Left forelimb (tissue), 1 donor: Measurements from ENCODE around the gene GJC1.
"Not testable (repeated sequence)": the region's sequence is repeated elsewhere in the genome, so short reads cannot be mapped to it uniquely, and the experiment has no call there.

ENCODE experiments used
- DNase-seq: peaks from one replicate; pipeline ENCODE4 v3.0.0-alpha.2; 2018; ENCODE audit warnings: low spot score

The GJC1 gene

DNA sequence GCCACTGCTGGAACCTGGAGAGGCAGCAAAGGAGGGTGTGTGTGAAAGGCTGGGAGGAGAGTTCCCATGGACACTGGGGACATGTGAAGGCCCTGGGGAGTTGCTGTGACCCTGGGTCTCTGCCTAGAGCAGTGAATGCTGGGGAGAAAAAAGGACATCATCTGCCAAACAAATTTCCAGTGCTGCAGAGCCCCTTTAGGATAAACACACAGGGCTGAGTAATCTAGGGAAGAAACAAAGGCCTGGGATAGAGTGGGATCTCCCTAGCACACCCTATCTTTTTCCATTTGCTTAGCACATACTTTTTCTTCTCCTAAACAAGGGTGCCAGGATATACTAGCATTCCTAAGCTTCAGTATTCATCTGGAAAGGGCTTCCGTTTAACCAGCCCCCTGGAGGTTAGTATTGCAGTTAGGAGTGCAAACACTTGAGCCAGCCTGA lies 14.3 kb upstream of the GJC1 start:
- DNase-seq = no peak

GRCh38 chr17:44842748-44843147 lies 12.7 kb upstream of the GJC1 start:
- DNase-seq = no peak

DNA sequence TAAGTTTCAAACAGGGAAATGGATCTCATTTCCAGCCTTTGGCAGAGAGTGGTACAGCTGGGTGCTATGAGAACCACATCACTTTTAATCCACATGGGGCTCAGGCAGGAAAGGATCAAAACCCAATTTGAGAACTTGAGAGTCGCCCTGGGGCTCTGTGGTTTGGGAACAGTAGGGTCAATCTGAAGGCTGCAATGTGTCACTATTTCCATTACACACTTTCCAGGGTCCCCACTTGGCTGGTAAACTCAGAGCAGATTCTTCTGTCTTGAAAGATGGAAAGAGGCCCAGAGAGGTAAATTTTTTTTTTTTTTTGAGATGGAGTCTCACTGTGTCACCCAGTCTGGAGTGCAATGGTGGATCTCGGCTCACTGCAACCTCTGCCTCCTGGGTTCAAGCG lies 10.8 kb upstream of the GJC1 start:
- no peak for DNase-seq

GRCh38 chr17:44840274-44840673 lies 10.2 kb upstream of the GJC1 start:
- DNase-seq = no peak

DNA sequence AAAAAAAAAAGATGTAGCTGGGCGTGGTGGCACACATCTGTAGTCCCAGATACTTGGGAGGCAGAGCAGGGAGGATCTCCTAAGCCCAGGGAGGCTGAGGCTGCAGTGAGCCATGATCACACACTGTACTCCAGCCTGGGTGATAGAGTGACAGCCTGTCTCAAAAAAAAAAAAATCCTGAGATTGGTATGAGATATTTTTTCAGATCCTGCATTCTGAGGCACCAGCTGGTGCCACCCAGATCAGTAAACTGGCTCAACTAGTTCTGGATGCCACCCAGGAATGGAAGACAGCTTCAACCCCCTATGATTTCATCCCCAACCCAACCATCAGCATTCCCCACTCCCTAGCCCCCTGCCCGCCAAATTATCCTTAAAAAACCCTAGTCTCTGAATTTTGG lies 7.1 kb upstream of the GJC1 start:
- DNase-seq = no peak

- DNase-seq = no peak
Measured at GRCh38 chr17:44832805-44833204, 2.7 kb upstream of the GJC1 start.

GRCh38 chr17:44831371-44831770 lies 1.3 kb upstream of the GJC1 start:
- no peak for DNase-seq

DNA sequence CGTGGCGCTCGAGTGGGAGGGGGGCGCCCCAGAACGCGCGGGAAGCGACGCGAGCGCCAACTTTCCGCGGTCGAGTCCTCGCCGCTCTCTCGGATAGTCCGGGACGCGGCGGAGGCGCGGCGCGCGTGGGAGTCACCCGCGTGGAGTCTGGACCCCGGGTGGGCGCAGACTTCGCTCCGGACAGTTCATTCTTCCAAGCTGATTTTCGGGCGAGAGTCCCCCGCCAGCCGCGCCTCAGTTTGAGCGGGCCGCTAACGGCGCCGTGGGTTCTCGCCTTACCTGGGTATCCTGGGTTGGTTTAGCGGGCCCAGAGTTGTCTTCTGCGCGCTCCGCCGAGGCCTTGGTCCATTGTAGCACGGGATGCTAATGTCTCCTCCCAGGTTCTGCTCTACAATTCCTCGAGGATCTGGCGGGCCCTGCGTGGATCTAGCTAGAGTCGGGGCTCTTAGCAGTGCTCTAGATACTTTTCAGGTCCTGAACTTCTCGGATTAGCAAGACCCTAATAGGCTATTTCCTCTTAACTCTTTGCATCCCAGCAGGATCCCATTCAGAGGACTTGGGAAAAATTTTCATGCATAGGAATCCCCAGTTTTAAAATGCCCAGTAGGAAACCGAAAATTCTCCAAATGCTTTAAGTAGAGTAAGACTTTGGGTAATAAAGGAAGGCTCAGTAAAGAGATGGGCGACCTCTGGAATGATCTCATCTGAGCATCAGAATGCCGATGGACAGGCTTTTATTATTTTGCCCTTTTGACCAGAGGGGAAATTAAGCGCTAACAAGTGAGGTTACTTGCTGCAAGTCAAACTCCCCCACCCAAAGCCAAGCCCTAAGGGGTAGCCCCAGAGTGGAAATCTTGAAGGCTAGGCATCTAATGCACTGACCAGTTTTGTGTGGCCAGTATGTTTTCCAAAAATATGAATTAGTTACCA lies 537 bp upstream of the GJC1 start:
- DNase-seq = no peak

GRCh38 chr17:44828919-44829522 lies 1.1 kb downstream of the GJC1 start:
- DNase-seq = no peak

- no peak for DNase-seq
Measured at GRCh38 chr17:44827863-44828262, 2.2 kb downstream of the GJC1 start.

GRCh38 chr17:44826123-44826790 lies 3.8 kb downstream of the GJC1 start:
- DNase-seq = no peak

GRCh38 chr17:44825236-44825635 lies 4.9 kb downstream of the GJC1 start:
- DNase-seq = not testable (repeated sequence)

- no peak for DNase-seq
Measured at GRCh38 chr17:44820631-44821212, 9.4 kb downstream of the GJC1 start.

GRCh38 chr17:44818508-44818907 lies 11.6 kb downstream of the GJC1 start:
- DNase-seq = not testable (repeated sequence)

DNA sequence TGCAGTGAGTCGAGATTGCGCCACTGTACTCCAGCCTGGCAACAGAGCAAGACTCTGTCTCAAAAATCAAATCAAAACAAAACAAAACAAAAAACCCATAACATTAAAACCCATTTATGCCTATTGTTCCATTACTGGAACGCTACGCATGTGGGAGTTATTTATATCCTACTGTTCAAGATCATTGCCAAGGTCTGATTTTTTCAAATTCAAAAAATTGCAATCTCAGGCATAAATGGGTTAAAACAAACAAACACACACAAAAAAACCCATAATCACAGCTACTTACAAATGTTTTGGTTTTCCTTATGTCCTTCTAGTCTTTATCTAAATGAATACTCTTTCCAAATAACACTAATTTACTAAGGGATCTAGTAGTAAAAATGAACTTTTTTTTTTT lies 17.8 kb downstream of the GJC1 start:
- DNase-seq = no peak

GRCh38 chr17:44808656-44809388 lies 21.3 kb downstream of the GJC1 start:
- DNase-seq = not testable (repeated sequence)

DNA sequence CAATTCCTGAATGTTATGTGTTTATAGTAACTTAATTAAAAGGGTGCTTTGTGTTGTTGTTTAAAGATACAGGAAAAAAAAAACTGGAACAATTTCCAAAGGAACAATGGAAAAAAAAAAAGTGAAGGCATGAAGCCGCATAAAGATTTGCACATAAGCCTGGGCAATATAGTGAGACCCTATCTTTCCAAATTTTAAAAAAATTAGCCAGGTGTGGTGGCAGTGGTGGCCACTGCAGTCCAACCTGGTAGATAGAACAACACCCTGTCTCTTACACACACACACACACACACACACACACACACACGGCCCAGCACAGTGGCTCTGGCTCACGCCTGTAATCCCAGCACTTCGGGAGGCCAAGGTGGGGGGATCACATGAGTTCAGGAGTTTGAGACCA lies 21.9 kb downstream of the GJC1 start:
- no peak for DNase-seq

GRCh38 chr17:44807817-44808155 lies 22.3 kb downstream of the GJC1 start:
- no peak for DNase-seq

DNA sequence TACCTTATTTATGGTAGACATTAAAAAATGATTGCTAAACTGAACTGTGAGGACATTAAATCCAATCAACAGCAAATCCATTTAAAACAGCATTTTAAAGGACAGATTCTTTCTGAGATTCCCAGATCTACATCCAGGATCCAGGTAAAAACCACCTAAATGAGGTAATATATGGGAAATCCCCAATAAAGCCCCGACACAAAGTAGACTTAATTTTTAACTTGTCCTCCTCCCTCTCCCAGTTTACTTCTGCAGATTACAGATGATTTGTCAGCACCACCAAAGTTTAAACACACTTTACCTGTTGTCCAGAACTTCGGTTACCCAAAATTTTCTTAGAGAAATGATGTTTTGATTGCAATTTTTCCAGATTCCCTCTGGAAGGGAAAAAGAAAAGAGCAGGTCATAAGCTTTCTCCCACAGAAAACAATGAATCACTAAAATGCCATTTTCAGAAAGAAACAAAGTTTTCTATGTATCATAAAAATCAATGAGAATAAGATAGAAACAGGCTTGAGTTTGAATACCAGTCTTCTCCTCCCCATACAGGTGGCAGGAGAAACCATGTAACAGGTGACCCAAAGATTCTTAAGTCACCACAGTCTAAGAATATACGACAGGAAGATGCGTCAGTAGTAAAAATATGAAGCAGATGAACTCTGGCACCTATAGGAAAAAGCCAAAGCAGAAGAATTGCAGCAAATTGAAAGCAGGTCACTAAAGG lies 22.8 kb downstream of the GJC1 start:
- DNase-seq = no peak

DNA sequence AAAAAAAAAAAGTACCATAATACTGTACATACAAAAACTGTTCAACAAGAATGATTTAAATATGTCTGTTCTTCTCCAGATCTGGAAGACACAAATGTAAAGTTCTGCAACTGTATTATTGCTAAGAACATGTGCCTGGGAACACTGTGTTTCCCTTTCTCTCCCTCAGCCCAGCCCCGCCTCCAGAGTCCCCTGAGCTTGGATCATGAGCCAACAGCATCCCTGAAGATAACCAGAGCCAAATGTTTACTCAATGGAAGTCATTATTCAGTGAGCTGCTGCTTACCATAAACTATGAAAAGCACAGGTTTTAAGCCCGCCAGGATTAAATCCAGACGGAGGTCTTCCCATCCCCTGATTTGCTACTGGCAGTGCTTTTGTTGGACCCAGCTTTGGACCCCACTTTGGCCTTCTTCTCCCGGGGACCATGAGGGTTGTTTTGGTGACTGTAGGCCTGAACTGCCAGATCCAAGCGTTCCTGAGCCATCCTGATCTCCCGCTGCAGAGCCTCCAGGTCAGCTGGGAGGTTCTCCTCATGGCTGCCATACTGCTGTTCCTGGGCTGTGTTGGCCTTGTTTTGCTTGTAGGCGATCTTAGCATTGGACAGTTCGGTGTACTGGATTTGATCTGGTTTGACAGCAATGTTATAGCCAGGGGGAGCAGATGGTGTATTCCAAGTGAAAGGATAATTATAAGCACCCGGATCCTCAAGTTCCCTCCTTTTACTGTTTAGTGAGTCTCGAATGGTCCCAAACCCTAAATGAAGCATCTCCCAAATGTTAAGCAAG lies 25.6 kb downstream of the GJC1 start:
- no peak for DNase-seq
